ENCODE results near the gene AKAP7. TPM values are rescaled to one million over a fixed set of nuclear protein-coding genes. Genes with fewer than 3 reads are reported as not detected.

AKAP7 gene
- total RNA-seq, 1 donor from 2014 or later, result 10.9 TPM

DNA sequence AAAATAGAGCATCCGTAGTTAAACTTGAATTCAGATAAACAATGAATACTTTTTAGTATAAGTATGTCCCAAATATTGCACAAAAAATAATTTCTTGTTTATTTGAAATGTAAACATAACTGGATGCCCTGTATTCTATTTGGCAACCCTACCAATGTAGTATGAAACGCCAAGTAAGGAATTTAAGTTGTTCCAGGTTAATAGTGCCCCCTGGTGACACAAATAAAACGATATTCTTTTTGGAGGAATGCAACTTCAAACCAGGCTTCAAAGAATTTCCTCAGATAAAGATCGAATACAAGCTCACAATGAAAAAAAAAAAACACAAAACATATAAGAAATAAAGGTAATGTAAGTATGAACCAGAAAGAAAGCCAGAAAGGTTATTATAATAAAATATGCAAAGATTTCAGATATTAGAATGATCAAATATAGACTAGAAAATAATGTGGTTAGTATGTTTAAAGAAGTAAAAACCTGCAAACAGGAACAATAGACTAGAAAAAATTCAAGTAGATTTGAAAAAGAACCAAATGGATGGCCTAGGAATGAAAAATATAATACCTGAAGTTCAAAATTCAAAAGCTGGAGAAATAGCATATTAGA lies 18.4 kb upstream of the AKAP7 start:
- no peak overlapping the region for H3K4me3 ChIP-seq
- intact Hi-C loops (cut with micrococcal nuclease), result loop anchor here (5.0 kb wide), 1 partner anchor 230 kb away; no protein-coding TSS in a partner anchor
- TF ChIP-seq, protein P1, sequence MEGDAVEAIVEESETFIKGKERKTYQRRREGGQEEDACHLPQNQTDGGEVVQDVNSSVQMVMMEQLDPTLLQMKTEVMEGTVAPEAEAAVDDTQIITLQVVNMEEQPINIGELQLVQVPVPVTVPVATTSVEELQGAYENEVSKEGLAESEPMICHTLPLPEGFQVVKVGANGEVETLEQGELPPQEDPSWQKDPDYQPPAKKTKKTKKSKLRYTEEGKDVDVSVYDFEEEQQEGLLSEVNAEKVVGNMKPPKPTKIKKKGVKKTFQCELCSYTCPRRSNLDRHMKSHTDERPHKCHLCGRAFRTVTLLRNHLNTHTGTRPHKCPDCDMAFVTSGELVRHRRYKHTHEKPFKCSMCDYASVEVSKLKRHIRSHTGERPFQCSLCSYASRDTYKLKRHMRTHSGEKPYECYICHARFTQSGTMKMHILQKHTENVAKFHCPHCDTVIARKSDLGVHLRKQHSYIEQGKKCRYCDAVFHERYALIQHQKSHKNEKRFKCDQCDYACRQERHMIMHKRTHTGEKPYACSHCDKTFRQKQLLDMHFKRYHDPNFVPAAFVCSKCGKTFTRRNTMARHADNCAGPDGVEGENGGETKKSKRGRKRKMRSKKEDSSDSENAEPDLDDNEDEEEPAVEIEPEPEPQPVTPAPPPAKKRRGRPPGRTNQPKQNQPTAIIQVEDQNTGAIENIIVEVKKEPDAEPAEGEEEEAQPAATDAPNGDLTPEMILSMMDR (IDR thresholded peaks at IDR 0.05; ENCODE audit: borderline replicate concordance), result peak; percentile 62
- no peaks in the 10 kb centered on the region for H3K4me1 ChIP-seq
- H3K9me3 ChIP-seq (replicated peaks), result peaks cover 7% of the 10 kb centered on the region
- no peaks in the 10 kb centered on the region for H3K27me3 ChIP-seq (ENCODE audit: low read depth)
- no peak overlapping the region for H3K27ac ChIP-seq (replicated peaks)
- H3K36me3 ChIP-seq, result no peaks in the 10 kb centered on the region
- no peak for DNase-seq

DNA sequence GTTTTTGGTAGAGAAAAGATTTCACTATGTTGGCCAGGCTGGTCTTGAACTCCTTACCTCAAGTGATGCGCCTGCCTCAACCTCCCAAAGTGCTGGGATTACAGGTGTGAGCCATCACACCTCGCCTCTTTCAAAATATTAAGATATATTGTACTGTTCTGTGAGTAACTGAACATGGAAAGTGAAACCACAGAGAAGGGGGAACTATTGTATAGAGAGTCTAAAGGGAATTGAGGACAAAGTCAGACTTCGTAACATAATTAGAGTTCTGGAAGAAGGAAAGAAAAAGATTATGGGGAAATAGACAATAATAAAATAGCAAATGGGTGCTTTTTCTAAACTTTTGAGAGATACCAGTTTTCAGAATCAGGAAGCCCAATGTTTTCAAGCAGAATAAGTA lies 17.4 kb upstream of the AKAP7 start:
- no peaks in the 10 kb centered on the region for H3K27me3 ChIP-seq (ENCODE audit: low read depth)
- DNase-seq, result no peak
- no peak overlapping the region for H3K27ac ChIP-seq (replicated peaks)
- H3K4me3 ChIP-seq, result no peak overlapping the region
- no peaks in the 10 kb centered on the region for H3K4me1 ChIP-seq
- intact Hi-C loops (cut with micrococcal nuclease), result loop anchor here (5.0 kb wide), 1 partner anchor 231 kb away; no protein-coding TSS in a partner anchor
- peaks cover 7% of the 10 kb centered on the region for H3K9me3 ChIP-seq (replicated peaks)
- no peaks in the 10 kb centered on the region for H3K36me3 ChIP-seq
- TF ChIP-seq, protein P1 (IDR thresholded peaks at IDR 0.05; ENCODE audit: borderline replicate concordance), result no peak

DNA sequence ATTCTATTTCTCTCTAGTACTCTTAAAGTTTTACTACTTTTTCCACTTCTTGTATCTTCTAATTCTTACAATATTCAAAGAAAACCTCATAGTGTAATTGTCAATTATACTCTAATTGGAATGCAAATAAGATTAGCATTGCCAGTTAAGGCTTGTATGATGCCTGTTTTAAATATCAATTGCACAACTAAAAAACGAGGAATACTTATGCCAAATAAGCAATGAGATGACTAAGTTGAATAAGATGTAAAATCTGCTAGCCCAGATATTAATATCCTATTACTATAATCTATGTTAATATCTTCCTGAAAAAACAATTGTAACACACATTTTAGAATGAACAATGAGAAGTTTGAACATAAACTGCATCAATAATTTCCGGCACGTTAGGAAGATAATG lies 13.3 kb upstream of the AKAP7 start:
- intact Hi-C loops (cut with micrococcal nuclease), result no loop called here
- H3K4me1 ChIP-seq, result no peaks in the 10 kb centered on the region

DNA sequence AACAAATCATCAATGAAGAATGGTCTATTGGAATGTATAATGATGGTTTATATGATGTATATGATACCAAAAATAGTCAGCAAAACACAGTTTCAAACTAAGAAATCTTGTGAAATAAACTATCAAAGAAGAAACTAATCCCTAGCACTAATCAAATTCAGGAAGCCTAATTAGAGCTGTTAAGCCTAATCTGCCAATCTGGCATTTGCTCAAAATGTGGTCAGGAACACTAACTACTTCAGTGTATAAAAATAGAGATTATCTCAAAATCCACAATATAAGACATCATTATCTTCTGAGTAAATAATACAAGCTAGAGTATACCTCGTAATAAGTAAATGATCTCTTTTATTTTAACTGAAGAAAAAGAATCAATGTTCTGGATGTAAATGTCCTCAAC lies 12.8 kb upstream of the AKAP7 start:
- intact Hi-C loops (cut with micrococcal nuclease), result no loop called here
- H3K27me3 ChIP-seq (ENCODE audit: low read depth), result no peaks in the 10 kb centered on the region

More for the DNA sequence above, 13.3 kb upstream of the AKAP7 start:
- no peak overlapping the region for H3K4me3 ChIP-seq
- H3K27ac ChIP-seq (replicated peaks), result no peak overlapping the region
- TF ChIP-seq, protein P1 (IDR thresholded peaks at IDR 0.05; ENCODE audit: borderline replicate concordance), result no peak
- H3K9me3 ChIP-seq (replicated peaks), result peaks cover 6% of the 10 kb centered on the region
- DNase-seq, result no peak
- H3K36me3 ChIP-seq, result no peaks in the 10 kb centered on the region
- H3K27me3 ChIP-seq (ENCODE audit: low read depth), result no peaks in the 10 kb centered on the region

DNA sequence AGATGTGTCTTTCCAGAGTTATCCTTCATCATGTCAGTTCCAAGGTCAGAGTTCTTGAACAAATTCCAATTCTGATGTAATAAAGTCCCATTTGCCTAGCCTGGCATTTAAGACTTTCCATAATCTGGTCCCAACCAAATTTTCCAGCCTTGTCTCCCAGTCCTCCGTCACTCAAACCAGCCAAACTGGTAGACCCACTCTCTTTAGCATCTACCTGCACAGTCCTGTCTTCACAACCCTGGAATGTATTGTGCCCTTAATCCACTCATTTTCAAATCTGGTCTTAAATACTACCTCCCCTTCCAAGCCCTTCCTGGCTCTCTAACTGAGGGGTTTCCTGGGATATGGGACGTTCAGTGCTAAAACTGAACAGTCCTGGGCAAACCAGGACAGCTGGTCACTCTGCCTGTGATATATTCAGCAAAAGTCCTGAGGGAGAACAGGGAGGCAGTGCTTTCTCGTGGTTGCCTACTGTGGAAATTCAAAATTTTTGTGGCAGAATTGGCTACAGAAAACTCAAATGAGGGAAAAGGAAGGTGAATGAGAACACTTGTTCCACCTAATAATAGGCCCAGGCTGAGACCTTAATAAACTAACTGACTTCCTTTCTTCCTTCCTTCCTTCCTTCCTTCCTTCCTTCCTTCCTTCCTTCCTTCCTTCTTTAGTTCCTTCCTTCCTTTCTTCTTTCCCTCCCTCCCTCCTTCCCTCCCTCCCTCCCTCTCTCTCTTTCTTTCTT lies 10.8 kb upstream of the AKAP7 start:
- no peak overlapping the region for H3K27ac ChIP-seq (replicated peaks)
- H3K36me3 ChIP-seq, result no peaks in the 10 kb centered on the region
- intact Hi-C loops (cut with micrococcal nuclease), result no loop called here
- no peak for DNase-seq
- H3K27me3 ChIP-seq (ENCODE audit: low read depth), result no peaks in the 10 kb centered on the region
- H3K9me3 ChIP-seq (replicated peaks), result no peaks in the 10 kb centered on the region
- TF ChIP-seq, protein P1 (IDR thresholded peaks at IDR 0.05; ENCODE audit: borderline replicate concordance), result no peak
- H3K4me3 ChIP-seq, result no peak overlapping the region
- H3K4me1 ChIP-seq, result no peaks in the 10 kb centered on the region

More for the DNA sequence above, 12.8 kb upstream of the AKAP7 start:
- Histone ChIP-seq H3K4me1 (no peaks in the 10 kb centered on the region), H3K36me3 (no peaks in the 10 kb centered on the region), H3K9me3 (replicated peaks) (peaks cover under 1% of the 10 kb centered on the region), H3K27ac (replicated peaks) (no peak overlapping the region), H3K4me3 (no peak overlapping the region)
- no peak for DNase-seq
- TF ChIP-seq, protein P1 (IDR thresholded peaks at IDR 0.05; ENCODE audit: borderline replicate concordance), result no peak

All from left ventricle myocardium inferior (tissue), 1 donor.